GM18951 (cell line): ENCODE measurements around the gene E2F4.
A peak's percentile ranks its signal among the peaks of the same experiment; 100 is the strongest.

Source experiments
- POLR2A ChIP-seq: IDR thresholded peaks from 4 replicates; pipeline ENCODE4 v1.6.1; 2011; ENCODE audit warnings: mild to moderate bottlenecking; ENCODE audit not compliant: insufficient read length, insufficient read depth; ENCODE audit errors: extremely low read depth
- in situ Hi-C: fragments of 300-500 bp; cut with MboI; formaldehyde crosslinking; loops from one replicate; pipeline ENCODE4 v1.12.0; 2022; ENCODE audit warnings: low sequenced_read_pairs, mixed read lengths, inconsistent platforms; ENCODE audit not compliant: unreplicated experiment

Gene E2F4

DNA sequence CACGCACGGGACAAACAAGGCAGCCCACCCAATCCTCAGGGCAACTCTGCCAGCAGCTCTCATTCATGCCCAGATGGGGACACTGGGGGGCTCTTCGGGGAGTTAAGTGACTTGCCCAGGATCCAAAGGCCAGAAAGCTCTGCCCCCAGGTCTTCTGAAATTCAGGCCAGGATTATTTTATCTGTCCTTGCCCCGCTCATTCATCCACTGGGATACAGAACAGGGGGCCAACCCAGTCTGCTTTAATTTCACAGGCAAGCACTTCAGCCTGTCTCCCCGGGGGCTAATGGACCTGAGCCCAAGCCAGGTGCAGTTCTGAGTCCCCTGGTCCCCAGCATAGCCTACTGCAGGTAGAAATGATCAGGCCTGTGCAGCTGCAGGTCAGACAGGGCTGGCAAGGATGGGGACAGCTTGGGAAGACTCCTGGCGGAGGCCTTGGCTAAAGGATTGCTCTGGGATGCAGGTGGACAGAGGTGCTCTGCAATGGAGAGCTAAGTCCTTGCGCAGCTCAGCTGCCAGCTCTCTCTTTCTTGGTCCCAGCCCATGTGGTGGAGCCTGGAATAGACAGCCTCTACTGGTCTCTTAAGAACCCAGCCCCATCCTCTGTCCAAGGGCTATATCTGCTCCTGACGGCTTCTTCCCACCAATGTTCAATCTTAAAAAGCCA lies 40.4 kb upstream of the E2F4 start:
- no peak for TF ChIP-seq POLR2A
- in situ Hi-C loops, result no loop called here

DNA sequence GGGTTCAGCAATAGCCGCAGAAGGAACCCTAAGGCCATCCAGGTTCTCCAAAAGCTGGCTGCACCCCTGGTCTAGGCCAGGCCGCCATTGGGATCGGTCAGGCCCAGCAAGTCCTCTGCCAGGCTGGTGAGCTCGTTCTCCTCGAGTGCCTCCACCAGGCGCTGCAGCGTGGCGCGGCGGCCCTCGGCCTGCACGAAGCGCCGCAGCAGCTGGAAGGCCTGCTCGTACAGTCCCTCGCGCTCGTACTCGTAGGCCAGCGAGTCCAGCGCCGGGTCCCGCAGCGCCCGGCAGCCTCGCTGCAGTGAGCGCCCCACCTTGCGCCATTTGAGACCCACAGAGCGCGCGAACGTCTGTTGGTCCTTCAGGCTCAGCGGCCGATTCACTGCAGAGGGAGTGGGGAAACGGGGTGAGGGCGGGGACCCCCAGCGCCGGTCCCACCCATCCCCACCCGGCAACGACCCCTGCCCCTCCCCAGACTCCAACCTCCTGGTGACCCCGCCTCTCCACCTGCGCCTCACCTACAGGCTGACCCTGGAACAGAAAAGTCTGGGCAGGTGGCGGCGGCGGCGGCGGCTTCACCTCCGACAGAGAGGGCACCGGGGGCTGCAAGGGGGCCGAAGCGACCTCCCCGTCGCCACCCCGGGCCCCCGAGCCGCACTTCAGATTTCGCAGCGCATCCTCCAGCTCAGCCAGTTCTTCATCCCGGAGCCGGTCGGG lies 37.2 kb upstream of the E2F4 start:
- TF ChIP-seq POLR2A, result no peak
- in situ Hi-C loops, result no loop called here

- in situ Hi-C loops, result no loop called here
- TF ChIP-seq POLR2A, result no peak
These were observed 36.4 kb upstream of the E2F4 start for GRCh38 chr16:67155295-67156142.

GRCh38 chr16:67156143-67156844 lies 35.7 kb upstream of the E2F4 start:
- in situ Hi-C loops, result no loop called here
- TF ChIP-seq POLR2A, result no peak

DNA sequence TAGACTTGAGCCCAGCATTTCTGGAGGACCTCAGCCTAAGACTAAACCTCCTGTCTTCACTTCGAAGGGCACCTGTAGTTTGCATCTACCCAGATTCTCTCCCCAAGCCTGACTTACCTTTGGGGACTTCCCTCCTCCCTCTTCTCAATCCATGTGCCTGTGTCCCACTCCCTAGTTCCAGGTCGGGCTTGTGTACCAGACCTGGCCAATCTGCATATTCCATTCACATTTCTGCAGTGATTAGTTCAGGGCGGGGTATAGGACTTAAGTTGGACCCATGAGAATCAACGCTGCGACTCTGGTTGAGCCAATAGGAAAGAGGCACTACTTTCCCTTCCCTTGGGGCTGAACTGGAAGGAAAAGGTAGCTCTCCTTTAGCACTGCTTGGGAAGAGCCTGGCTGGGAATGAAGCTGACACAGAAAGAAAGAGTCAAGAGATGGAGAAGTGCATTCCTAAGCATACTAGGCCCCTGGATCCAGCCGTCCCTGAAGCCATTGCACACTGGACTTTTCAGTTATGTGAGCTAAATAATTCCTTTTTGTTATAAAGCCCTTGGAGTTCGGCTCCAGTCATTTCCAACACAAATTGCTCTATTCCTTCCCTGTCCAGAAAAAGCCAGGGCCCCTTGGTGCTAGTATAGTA lies 34.7 kb upstream of the E2F4 start:
- in situ Hi-C loops, result no loop called here
- TF ChIP-seq POLR2A, result no peak

- in situ Hi-C loops, result no loop called here
- no peak for TF ChIP-seq POLR2A
These were observed 33.9 kb upstream of the E2F4 start for GRCh38 chr16:67157892-67158635.

- peak; percentile 38 for TF ChIP-seq POLR2A
- in situ Hi-C loops, result no loop called here
These were observed 33.0 kb upstream of the E2F4 start for GRCh38 chr16:67158637-67159600.

GRCh38 chr16:67161595-67162058 lies 30.3 kb upstream of the E2F4 start:
- in situ Hi-C loops, result no loop called here
- no peak for TF ChIP-seq POLR2A

DNA sequence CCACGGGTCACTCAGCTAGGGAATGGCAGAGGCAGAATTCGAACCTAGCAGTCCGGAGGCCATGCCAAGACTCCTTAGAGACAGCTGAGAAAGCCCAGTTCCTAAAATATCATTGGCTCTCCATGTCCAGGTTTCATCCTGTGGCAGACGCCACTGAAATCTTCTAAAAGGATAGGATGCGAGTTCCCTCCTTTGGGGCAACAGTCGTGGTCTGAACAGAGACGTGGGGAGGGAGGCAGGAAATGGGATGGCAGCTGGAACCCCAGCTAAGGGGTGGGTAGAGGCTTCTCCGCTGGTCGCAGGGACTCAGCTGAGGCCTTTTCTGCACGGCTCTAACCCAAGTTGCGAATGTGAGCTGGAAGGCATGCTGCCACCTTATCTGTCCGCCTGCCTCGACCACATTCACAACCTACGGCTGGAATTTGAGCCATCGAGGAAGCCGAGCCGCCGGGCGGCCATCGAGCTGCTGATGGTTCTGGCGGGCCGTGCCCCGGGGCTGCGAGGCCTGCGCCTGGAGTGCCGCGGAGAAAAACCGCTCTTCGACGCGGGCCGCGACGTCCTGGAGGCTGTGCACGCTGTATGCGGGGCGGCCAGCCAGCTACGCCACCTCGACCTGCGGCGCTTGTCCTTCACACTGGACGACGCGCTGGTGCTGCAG lies 29.3 kb upstream of the E2F4 start:
- no peak for TF ChIP-seq POLR2A
- in situ Hi-C loops, result no loop called here

DNA sequence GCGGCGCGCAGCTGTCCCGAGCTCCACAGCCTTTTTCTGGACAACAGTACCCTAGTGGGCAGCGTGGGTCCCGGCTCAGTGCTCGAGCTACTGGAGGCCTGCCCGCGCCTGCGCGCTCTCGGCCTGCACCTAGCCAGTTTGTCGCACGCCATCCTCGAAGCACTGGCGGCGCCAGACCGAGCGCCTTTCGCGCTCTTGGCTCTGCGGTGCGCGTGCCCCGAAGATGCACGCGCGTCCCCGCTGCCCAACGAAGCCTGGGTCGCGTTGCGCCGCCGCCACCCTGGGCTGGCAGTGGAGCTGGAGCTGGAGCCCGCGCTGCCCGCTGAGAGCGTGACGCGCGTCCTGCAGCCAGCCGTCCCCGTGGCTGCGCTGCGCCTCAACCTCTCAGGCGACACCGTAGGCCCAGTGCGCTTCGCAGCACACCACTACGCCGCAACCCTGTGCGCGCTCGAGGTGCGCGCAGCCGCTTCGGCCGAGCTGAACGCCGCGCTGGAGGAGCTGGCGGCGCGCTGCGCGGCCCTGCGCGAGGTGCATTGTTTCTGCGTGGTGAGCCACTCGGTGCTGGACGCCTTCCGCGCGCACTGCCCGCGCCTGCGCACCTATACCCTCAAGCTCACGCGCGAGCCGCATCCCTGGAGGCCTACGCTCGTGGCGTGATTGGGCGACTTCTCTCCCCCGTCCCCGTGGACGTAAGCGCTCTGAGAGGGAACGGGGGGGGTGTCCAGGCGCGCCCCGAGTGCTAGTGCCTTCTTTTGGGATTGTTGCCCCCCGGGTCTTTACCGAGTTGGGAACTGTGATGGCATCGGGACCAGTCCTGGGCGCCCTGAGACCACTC lies 28.6 kb upstream of the E2F4 start:
- no peak for TF ChIP-seq POLR2A
- in situ Hi-C loops, result no loop called here
